T-cell (primary cell): ENCODE measurements around the gene DNAH10. TPM values are rescaled to one million over a fixed set of nuclear protein-coding genes. Genes with fewer than 3 reads are reported as not detected.

Experiments
- ATAC-seq, 4 experiments: fragments of 200-7000 bp in 3 of 4; fragments of 150-1000 bp in 1 of 4; cut with Tn5 transposase; replicated peaks in 1 of 4; 1 replicate in 3 of 4; 2 replicates in 1 of 4; pipeline ENCODE4 v1.10.0; 2021; ENCODE audit warnings: moderate library complexity in 3 of 4, mild to moderate bottlenecking in 2 of 4, moderate number of reproducible peaks in 1 of 4
- CTCF ChIA-PET, 2 donors: fragments of 300-600 bp; sonication (Branson Sonifier 250); formaldehyde crosslinking; loops; one replicate each; lab custom pipeline; 2022; ENCODE audit warnings: antibody characterized with exemption in 2 of 2; lab: Charles Lee
- POLR2A ChIA-PET, 2 donors: fragments of 300-600 bp; sonication (Branson Sonifier 250); formaldehyde crosslinking; loops; one replicate each; lab custom pipeline; 2022; ENCODE audit warnings: antibody characterized with exemption in 2 of 2; lab: Charles Lee
- DNase-seq, 35 experiments: peaks; one replicate each; pipeline versions ENCODE4 v3.0.0 to v3.0.0-alpha.2; 2013 to 2023
- H3K27ac ChIP-seq: one replicate; pipeline ENCODE4 v1.5.1; 2013; ENCODE audit warnings: low read length
- H3K27me3 ChIP-seq, 2 experiments: replicated peaks in 1 of 2; 1 replicate in 1 of 2; 2 replicates in 1 of 2; pipeline versions ENCODE4 v1.6.1 to v1.7.0; 2013; ENCODE audit warnings: low read length in 1 of 2, mixed read lengths in 1 of 2; ENCODE audit not compliant: control insufficient read depth in 2 of 2, insufficient read depth in 2 of 2; ENCODE audit errors: extremely low read depth in 1 of 2
- H3K36me3 ChIP-seq, 2 donors: 1 replicate in 1 of 2; 2 replicates in 1 of 2; pipeline versions ENCODE4 v1.6.1 to v1.7.0; 2013; ENCODE audit warnings: low read length in 1 of 2; ENCODE audit not compliant: control insufficient read depth in 2 of 2, insufficient read depth in 1 of 2; ENCODE audit errors: extremely low read depth in 1 of 2
- H3K4me1 ChIP-seq, 2 experiments: 1 replicate in 1 of 2; 2 replicates in 1 of 2; pipeline versions ENCODE4 v1.6.1 to v1.7.0; 2013; ENCODE audit warnings: low read length in 2 of 2, mixed read lengths in 1 of 2; ENCODE audit not compliant: insufficient read depth in 2 of 2, control insufficient read depth in 1 of 2; ENCODE audit errors: extremely low read depth in 1 of 2
- H3K4me3 ChIP-seq, 2 donors: 1 replicate in 1 of 2; 2 replicates in 1 of 2; pipeline versions ENCODE4 v1.5.1 to v1.7.0; 2013; ENCODE audit warnings: mild to moderate bottlenecking in 2 of 2, low read length in 1 of 2, moderate library complexity in 1 of 2; ENCODE audit not compliant: control insufficient read depth in 1 of 2; ENCODE audit errors: extremely low read depth in 1 of 2
- H3K9me3 ChIP-seq: 2 replicates; pipeline ENCODE4 v1.7.0; 2013
- H3K27ac Mint-ChIP-seq, 2 donors: one replicate each; pipeline ENCODE4 v1.8.0; 2020 to 2021; ENCODE audit warnings: mild to moderate bottlenecking in 2 of 2, mixed read lengths in 2 of 2
- H3K27me3 Mint-ChIP-seq, 2 donors: one replicate each; pipeline ENCODE4 v1.8.0; 2021 to 2022; ENCODE audit warnings: mixed read lengths in 2 of 2
- H3K36me3 Mint-ChIP-seq: one replicate; pipeline ENCODE4 v1.8.0; 2021; ENCODE audit warnings: mixed read lengths
- H3K4me1 Mint-ChIP-seq, 3 donors: one replicate each; pipeline ENCODE4 v1.8.0; 2020 to 2022; ENCODE audit warnings: mixed read lengths in 3 of 3, mild to moderate bottlenecking in 1 of 3
- H3K4me3 Mint-ChIP-seq, 3 donors: one replicate each; pipeline ENCODE4 v1.8.0; 2020 to 2022; ENCODE audit warnings: mild to moderate bottlenecking in 3 of 3, mixed read lengths in 3 of 3, moderate library complexity in 3 of 3
- H3K9me3 Mint-ChIP-seq, 3 donors: one replicate each; pipeline ENCODE4 v1.8.0; 2020 to 2022; ENCODE audit warnings: mixed read lengths in 3 of 3
- WGBS: methylation state at CpG from one replicate; pipeline ENCODE4 v1.1.5; 2013; ENCODE audit warnings: missing lambda C conversion rate; ENCODE audit not compliant: insufficient coverage; 5-methylcytosine and 5-hydroxymethylcytosine counted together
- total RNA-seq, 35 experiments: library from RNA in 6 of 35; stranded (reverse) in 6 of 35; fragments of 120-200 nt in 1 of 35; gene quantifications; one replicate each; pipeline versions ENCODE4 v1.2.1 to v1.2.4 and lab custom pipeline; 2013 to 2026

Gene DNAH10
- total RNA-seq, 5 donors from 2014 or later (not counting 1 experiment from before 2014, with no cell fraction given): 0.08 to 0.32 (median 0.19) TPM

GRCh38 chr12:123717350-123717749, 44.8 kb upstream of the DNAH10 start:
- no peak for DNase-seq
- Mint-ChIP-seq H3K36me3 (peaks cover 16% of the 10 kb centered on the region), H3K9me3 (no peaks in the 10 kb centered on the region), H3K4me3 (no peak overlapping the region), H3K27me3 (no peaks in the 10 kb centered on the region), H3K4me1 (peaks cover 28 to 30% (median 28%) of the 10 kb centered on the region in 3 donors), H3K27ac (no peak overlapping the region)
- ChIA-PET POLR2A (no interaction called here), CTCF (no interaction called here)
- Histone ChIP-seq H3K4me1 (peaks cover 10 to 29% of the 10 kb centered on the region in 2 experiments), H3K9me3 (no peaks in the 10 kb centered on the region), H3K27me3 (no peaks in the 10 kb centered on the region), H3K27ac (no peak overlapping the region), H3K4me3 (no peak overlapping the region), H3K36me3 (peaks cover 0 to 14% of the 10 kb centered on the region in 2 donors)
- WGBS: no CpG with 5 or more reads among the region's 3 CpGs
- ATAC-seq: no peak

GRCh38 chr12:123720141-123720814, 41.8 kb upstream of the DNAH10 start:
- Mint-ChIP-seq H3K4me3 (no peak overlapping the region), H3K27ac (no peak overlapping the region), H3K36me3 (peaks cover 16% of the 10 kb centered on the region), H3K4me1 (peaks cover 7 to 18% (median 10%) of the 10 kb centered on the region in 3 donors), H3K9me3 (no peaks in the 10 kb centered on the region), H3K27me3 (no peaks in the 10 kb centered on the region)
- Histone ChIP-seq H3K36me3 (peaks cover 0 to 23% of the 10 kb centered on the region in 2 donors), H3K27ac (no peak overlapping the region), H3K27me3 (no peaks in the 10 kb centered on the region), H3K9me3 (no peaks in the 10 kb centered on the region), H3K4me1 (peaks cover 5 to 16% of the 10 kb centered on the region in 2 experiments), H3K4me3 (no peak overlapping the region)
- ATAC-seq (no peak), DNase-seq (no peak)
- WGBS: 75% methylated on average over 1 of the region's 5 CpGs
- POLR2A ChIA-PET: no interaction called here
- CTCF ChIA-PET: no interaction called here

GRCh38 chr12:123721245-123721644, 40.9 kb upstream of the DNAH10 start:
- Mint-ChIP-seq H3K4me1 (peaks cover 5 to 15% (median 7%) of the 10 kb centered on the region in 3 donors), H3K9me3 (no peaks in the 10 kb centered on the region), H3K4me3 (no peak overlapping the region), H3K27ac (no peak overlapping the region), H3K36me3 (peaks cover 21% of the 10 kb centered on the region), H3K27me3 (no peaks in the 10 kb centered on the region)
- 93% methylated on average over 2 of the region's 2 CpGs for WGBS
- no peak overlapping the region for H3K27ac ChIP-seq
- H3K9me3 ChIP-seq: no peaks in the 10 kb centered on the region
- ChIA-PET POLR2A (no interaction called here), CTCF (no interaction called here)
- H3K27me3 ChIP-seq: no peaks in the 10 kb centered on the region
- no peak overlapping the region for H3K4me3 ChIP-seq
- DNase-seq: no peak
- H3K4me1 ChIP-seq: peaks cover 5 to 16% of the 10 kb centered on the region in 2 experiments
- H3K36me3 ChIP-seq: peaks cover 0 to 32% of the 10 kb centered on the region in 2 donors
- no peak for ATAC-seq

GRCh38 chr12:123723011-123723410, 39.1 kb upstream of the DNAH10 start:
- WGBS: no CpG with 5 or more reads among the region's 8 CpGs
- ATAC-seq (no peak), DNase-seq (no peak)
- H3K4me1 ChIP-seq: peaks cover 5 to 14% of the 10 kb centered on the region in 2 experiments
- POLR2A ChIA-PET: interaction anchor here in 1 of 2 donors (0.7 kb wide), 1 partner anchor 14 kb away, joined by 3 read pairs; no protein-coding TSS in a partner anchor
- Mint-ChIP-seq H3K27me3 (no peaks in the 10 kb centered on the region), H3K4me3 (no peak overlapping the region), H3K9me3 (no peaks in the 10 kb centered on the region), H3K27ac (no peak overlapping the region), H3K4me1 (peaks cover 5 to 15% (median 8%) of the 10 kb centered on the region in 3 donors), H3K36me3 (peaks cover 27% of the 10 kb centered on the region)
- no peaks in the 10 kb centered on the region for H3K27me3 ChIP-seq
- H3K9me3 ChIP-seq: no peaks in the 10 kb centered on the region
- H3K36me3 ChIP-seq: peaks cover 6 to 46% of the 10 kb centered on the region in 2 donors
- CTCF ChIA-PET: no interaction called here
- no peak overlapping the region for H3K4me3 ChIP-seq
- H3K27ac ChIP-seq: no peak overlapping the region

GRCh38 chr12:123723765-123724164, 38.3 kb upstream of the DNAH10 start:
- Histone ChIP-seq H3K9me3 (no peaks in the 10 kb centered on the region), H3K36me3 (peaks cover 6 to 54% of the 10 kb centered on the region in 2 donors), H3K4me3 (no peak overlapping the region), H3K27me3 (no peaks in the 10 kb centered on the region), H3K4me1 (peaks cover 5 to 14% of the 10 kb centered on the region in 2 experiments), H3K27ac (no peak overlapping the region)
- POLR2A ChIA-PET: interaction anchor here in 1 of 2 donors (0.7 kb wide), 1 partner anchor 568 kb away, joined by 3 read pairs; no protein-coding TSS in a partner anchor
- peaks cover 5 to 15% (median 8%) of the 10 kb centered on the region in 3 donors for H3K4me1 Mint-ChIP-seq
- H3K4me3 Mint-ChIP-seq: peak overlapping the region in 1 of 3 donors; percentile 52
- no CpG with 5 or more reads among the region's 5 CpGs for WGBS
- no peak for ATAC-seq
- no peaks in the 10 kb centered on the region for H3K27me3 Mint-ChIP-seq
- DNase-seq: no peak
- H3K36me3 Mint-ChIP-seq: peaks cover 34% of the 10 kb centered on the region
- H3K9me3 Mint-ChIP-seq: no peaks in the 10 kb centered on the region
- peak overlapping the region; percentile 49 to 61 for H3K27ac Mint-ChIP-seq
- CTCF ChIA-PET: no interaction called here

- peaks cover 39% of the 10 kb centered on the region for H3K36me3 Mint-ChIP-seq
- no CpG with 5 or more reads among the region's 2 CpGs for WGBS
- no peaks in the 10 kb centered on the region for H3K9me3 Mint-ChIP-seq
- POLR2A ChIA-PET: interaction anchor here in 1 of 2 donors (0.6 kb wide), 1 partner anchor 22 kb away, joined by 5 read pairs; no protein-coding TSS in a partner anchor
- H3K4me3 Mint-ChIP-seq: no peak overlapping the region
- no peak for ATAC-seq
- CTCF ChIA-PET: no interaction called here
- Histone ChIP-seq H3K36me3 (peaks cover 6 to 58% of the 10 kb centered on the region in 2 donors), H3K27me3 (no peaks in the 10 kb centered on the region), H3K4me1 (peaks cover 5 to 13% of the 10 kb centered on the region in 2 experiments), H3K4me3 (no peak overlapping the region), H3K9me3 (no peaks in the 10 kb centered on the region), H3K27ac (no peak overlapping the region)
- no peak for DNase-seq
- H3K27me3 Mint-ChIP-seq: no peaks in the 10 kb centered on the region
- H3K27ac Mint-ChIP-seq: no peak overlapping the region
- peaks cover 5 to 14% (median 8%) of the 10 kb centered on the region in 3 donors for H3K4me1 Mint-ChIP-seq
Observed at GRCh38 chr12:123726244-123726643, 35.9 kb upstream of the DNAH10 start.
